Tibial artery (tissue), 4 donors: ENCODE results near the gene SHD.

Source experiments
- DNase-seq, 2 donors: peaks; one replicate each; pipeline ENCODE4 v3.0.0-alpha.2; 2019
- H3K27ac ChIP-seq, 2 donors: fragments of 200-600 bp; sonication (generic) in 1 of 2; 1 replicate in 1 of 2; 2 replicates in 1 of 2; pipeline ENCODE4 v1.5.1; 2018 to 2019; ENCODE audit warnings: mild to moderate bottlenecking in 1 of 2
- H3K27me3 ChIP-seq, 2 donors: fragments of 200-600 bp; sonication (generic) in 1 of 2; one replicate each; pipeline versions ENCODE4 v1.5.1 to v1.6.0; 2016 to 2019
- H3K36me3 ChIP-seq, 3 donors: fragments of 200-600 bp; sonication (generic) in 2 of 3; one replicate each; pipeline ENCODE4 v1.5.1; 2016 to 2019; ENCODE audit warnings: mild to moderate bottlenecking in 2 of 3
- H3K4me1 ChIP-seq, 4 donors: fragments of 200-600 bp; sonication (generic) in 2 of 4; 1 replicate in 3 of 4; 2 replicates in 1 of 4; pipeline ENCODE4 v1.5.1; 2016 to 2019
- H3K4me3 ChIP-seq, 2 donors: fragments of 200-600 bp; sonication (generic) in 1 of 2; 1 replicate in 1 of 2; 2 replicates in 1 of 2; pipeline ENCODE4 v1.5.1; 2018 to 2019; ENCODE audit warnings: mild to moderate bottlenecking in 2 of 2
- H3K9me3 ChIP-seq, 3 donors: fragments of 200-600 bp; sonication (generic) in 1 of 3; one replicate each; pipeline ENCODE4 v1.5.1; 2016 to 2019
- CTCF ChIP-seq, 2 experiments: fragments of 200-600 bp in 1 of 2; fragments of 450-650 bp in 1 of 2; IDR thresholded peaks; one replicate each; pipeline ENCODE4 v1.5.1; 2017 to 2019; ENCODE audit warnings: antibody characterized with exemption in 2 of 2, mild to moderate bottlenecking in 1 of 2, moderate library complexity in 1 of 2
- intact Hi-C: fragments of 100-400 bp; cut with DNase I; formaldehyde crosslinking; loops from one replicate; pipeline ENCODE4 v1.15.0; 2023; ENCODE audit warnings: low total_unique reads

Gene SHD

GRCh38 chr19:4264812-4265211 is 14.3 kb upstream of the SHD start:
- H3K36me3 ChIP-seq = peaks cover 72 to 100% (median 80%) of the 10 kb centered on the region in 3 donors
- no peaks in the 10 kb centered on the region for H3K27me3 ChIP-seq
- H3K4me1 ChIP-seq = no peaks in the 10 kb centered on the region
- no peak for TF ChIP-seq CTCF (IDR thresholded peaks at IDR 0.05)
- H3K4me3 ChIP-seq = no peak overlapping the region
- no peaks in the 10 kb centered on the region for H3K9me3 ChIP-seq
- no peak overlapping the region for H3K27ac ChIP-seq
- DNase-seq = no peak
- intact Hi-C loops = loop anchor here (5.0 to 10.0 kb wide), 2 partner anchors 140 to 257 kb away; partner anchors contain the start of genes CHAF1A and SH3GL1

DNA sequence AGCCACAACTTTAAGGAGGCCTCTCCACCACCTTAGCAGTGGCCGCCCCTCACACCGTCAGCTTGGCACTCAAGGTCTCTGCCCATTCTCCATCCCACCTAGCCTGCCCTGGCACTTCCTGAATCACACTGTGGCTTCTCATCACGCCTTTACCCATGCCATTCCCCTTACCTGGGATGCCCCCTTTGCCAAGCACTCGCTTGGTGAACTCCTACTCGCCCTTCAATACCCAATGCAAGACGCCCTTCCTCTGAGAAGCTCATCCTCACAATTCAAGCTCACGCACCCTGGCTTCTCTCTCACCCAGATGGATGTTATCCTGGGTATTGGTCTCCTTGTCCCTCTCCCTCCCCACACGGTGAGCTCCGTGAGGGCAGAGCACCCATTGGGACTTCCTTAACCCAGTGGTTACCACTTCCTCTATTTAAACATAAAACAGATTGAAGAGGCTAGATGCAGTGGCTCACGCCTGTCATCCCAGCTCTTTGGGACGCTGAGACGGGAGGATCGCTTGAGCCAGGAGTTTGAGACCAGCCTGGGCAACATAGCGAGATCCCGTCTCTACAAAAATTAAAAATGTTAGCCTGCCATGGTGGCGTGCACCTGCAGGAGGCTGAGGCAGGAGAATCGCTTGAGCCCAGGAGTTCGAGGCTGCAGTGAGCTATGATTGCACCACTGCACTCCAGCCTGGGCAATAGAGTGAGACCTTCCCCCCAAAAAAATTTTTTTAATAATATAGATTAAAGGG is 12.6 kb upstream of the SHD start:
- no peak for DNase-seq
- H3K9me3 ChIP-seq = no peaks in the 10 kb centered on the region
- H3K4me1 ChIP-seq = no peaks in the 10 kb centered on the region
- H3K4me3 ChIP-seq = no peak overlapping the region
- intact Hi-C loops = loop anchor here (5.0 to 10.0 kb wide), 2 partner anchors 138 to 256 kb away; partner anchors contain the start of genes CHAF1A and SH3GL1
- TF ChIP-seq CTCF (IDR thresholded peaks at IDR 0.05) = no peak
- H3K27me3 ChIP-seq = no peaks in the 10 kb centered on the region
- peaks cover 63 to 100% (median 76%) of the 10 kb centered on the region in 3 donors for H3K36me3 ChIP-seq
- H3K27ac ChIP-seq = no peak overlapping the region

DNA sequence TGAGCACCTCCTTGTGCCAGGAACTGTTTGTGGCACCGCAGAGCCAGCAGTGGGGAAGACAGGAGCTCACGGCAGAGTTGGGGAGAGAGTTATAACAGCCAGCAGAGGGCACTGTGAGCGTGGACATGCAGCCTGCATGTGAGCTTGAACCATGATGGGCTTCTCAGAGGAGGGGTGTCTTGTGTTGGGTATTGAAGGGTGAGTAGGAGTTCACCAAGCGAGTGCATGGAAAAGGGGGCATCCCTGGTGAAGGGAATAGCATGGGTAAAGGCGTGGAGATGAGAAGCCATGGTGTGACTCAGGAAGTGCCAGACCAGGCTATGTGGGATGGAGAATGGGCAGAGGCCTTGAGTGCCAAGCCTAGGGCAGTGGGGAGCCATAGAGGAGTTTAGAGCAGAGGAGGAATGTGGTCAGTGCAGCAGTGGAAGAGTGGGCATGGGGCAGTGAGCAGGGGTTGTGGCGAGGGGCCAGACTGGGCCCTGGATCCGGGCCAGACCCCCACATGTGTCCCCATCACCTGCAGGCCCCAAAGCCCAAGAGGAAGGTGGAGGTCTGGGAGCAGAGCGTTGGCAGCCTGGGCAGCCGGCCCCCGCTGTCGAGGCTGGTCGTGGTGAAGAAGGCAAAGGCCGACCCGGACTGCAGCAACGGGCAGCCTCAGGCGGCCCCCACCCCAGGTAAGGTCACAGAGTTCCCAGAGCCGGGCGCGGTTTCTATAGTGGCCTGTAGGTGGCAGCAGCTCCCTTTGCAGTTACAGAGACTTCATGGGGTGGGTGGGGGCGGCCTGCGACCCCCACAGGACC is 11.8 kb upstream of the SHD start:
- no peaks in the 10 kb centered on the region for H3K27me3 ChIP-seq
- no peak overlapping the region for H3K27ac ChIP-seq
- no peaks in the 10 kb centered on the region for H3K9me3 ChIP-seq
- peaks cover 60 to 100% (median 76%) of the 10 kb centered on the region in 3 donors for H3K36me3 ChIP-seq
- DNase-seq = peak in 1 of 2 donors; percentile 34
- no peak overlapping the region for H3K4me3 ChIP-seq
- intact Hi-C loops = loop anchor here (5.0 to 10.0 kb wide), 2 partner anchors 138 to 255 kb away; partner anchors contain the start of genes CHAF1A and SH3GL1
- H3K4me1 ChIP-seq = no peaks in the 10 kb centered on the region
- peak; percentile 66 to 76 for TF ChIP-seq CTCF (IDR thresholded peaks at IDR 0.05)

DNA sequence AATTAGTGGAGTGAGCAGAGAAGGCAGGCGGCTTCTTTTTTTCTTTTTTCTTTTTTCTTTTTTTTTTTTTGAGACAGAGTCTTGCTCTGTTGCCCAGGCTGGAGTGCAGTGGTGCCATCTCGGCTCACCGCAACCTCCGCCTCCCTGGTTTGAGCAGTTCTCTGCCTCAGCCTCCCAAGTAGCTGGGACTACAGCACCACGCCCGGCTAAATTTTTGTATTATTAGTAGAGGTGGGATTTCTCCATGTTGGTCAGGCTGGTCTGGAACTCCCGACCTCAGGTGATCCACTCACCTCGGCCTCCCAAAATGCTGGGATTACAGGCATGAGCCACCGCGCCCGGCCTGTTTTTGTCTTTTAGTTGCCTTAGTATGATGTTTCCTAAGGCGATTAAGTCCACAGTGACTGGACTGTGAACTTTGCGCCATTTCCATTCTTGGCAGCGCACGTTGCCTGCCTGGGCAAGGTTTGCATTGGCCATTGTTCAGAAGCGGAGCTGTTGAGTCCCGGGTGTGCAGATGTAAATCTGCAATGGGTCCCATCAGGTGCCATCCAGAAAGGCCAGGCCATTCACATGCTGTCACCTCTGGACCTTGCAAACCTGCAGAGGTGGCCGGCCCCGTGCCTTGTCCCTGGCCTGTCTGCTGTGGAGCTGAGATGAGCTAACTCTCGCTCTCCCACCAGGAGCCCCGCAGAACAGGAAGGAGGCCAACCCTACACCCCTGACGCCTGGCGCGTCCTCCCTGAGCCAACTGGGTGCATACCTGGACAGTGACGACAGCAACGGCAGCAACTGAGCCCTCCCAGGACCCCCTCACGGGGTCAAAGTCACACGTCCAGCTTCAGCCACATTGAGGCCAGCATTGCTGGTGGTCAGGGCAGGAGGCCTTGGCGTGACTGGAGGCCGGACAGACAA is 10.9 kb upstream of the SHD start:
- Histone ChIP-seq H3K9me3 (no peaks in the 10 kb centered on the region), H3K4me1 (no peaks in the 10 kb centered on the region), H3K27ac (no peak overlapping the region), H3K4me3 (no peak overlapping the region), H3K27me3 (no peaks in the 10 kb centered on the region), H3K36me3 (peaks cover 54 to 100% (median 68%) of the 10 kb centered on the region in 3 donors)
- no peak for DNase-seq
- intact Hi-C loops = loop anchor here (2.0 to 10.0 kb wide), 3 partner anchors 85 to 254 kb away; partner anchors contain the start of genes CHAF1A and SH3GL1
- TF ChIP-seq CTCF (IDR thresholded peaks at IDR 0.05) = no peak
